NCI-H345 treated with DMSO at 0.1 percent for 48 hours (cell line): ENCODE data around the gene DYNLRB1.

Experiments
- DNase-seq: peaks from one replicate; lab custom pipeline; 2025; ENCODE audit not compliant: unreplicated experiment; lab: John Stamatoyannopoulos, UW

Gene DYNLRB1

DNA sequence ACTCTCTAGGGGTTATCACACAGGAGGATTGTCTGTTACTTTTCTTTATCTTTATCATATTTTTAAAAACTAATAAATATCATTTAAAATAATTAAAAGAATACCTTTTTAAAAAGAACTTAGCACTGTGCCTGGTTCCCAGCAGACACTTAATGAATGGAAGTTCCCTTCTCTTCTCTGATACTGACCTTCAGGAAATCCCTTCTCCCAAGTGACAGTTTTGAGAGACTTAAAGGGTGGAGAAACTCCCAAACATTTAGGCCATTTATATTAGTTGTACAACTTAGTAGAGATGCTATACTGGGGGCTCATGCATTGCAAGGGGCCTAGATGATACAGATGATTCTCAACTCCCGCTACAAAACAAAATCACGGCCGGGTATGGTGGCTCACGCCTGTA is 60.8 kb downstream of the DYNLRB1 start:
- no peak for DNase-seq

DNA sequence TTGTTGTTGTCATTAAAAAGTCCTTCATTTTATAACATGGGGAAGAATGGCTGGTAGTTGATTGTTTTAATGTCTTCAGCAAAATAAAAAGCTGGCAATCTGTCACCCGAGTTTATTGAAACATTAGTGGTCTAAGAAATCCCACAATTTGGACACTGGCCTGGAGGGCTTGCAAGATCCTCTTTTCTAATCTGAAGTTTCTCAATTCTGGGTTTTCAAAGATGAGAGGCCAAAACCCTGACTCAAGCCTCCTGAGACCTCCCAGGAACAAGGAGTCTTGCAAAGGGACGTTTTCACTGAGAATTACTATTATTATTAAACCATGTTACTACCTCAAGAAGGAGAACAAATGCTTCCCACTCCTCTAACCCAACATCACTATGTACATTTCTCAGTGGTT is 61.8 kb downstream of the DYNLRB1 start:
- no peak for DNase-seq

DNA sequence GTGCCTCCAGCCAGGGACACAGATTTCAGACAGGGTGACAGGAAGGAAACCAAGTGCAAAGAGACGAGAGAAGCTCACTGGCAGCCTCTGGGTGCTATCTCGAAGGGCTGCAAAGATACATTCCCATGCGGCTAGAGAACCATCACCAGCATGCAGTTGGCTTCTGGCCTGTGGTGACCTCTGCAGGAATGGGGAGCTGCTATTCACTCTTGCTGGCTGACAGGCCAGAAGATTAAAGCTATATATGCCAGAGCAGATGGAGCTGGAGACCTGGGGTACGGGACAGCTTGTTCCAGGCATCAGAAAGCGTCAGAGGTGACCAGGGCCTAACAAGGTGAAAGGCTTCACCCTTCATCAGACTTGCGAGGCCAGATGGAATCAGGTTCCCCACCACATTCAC is 62.3 kb downstream of the DYNLRB1 start:
- no peak for DNase-seq

DNA sequence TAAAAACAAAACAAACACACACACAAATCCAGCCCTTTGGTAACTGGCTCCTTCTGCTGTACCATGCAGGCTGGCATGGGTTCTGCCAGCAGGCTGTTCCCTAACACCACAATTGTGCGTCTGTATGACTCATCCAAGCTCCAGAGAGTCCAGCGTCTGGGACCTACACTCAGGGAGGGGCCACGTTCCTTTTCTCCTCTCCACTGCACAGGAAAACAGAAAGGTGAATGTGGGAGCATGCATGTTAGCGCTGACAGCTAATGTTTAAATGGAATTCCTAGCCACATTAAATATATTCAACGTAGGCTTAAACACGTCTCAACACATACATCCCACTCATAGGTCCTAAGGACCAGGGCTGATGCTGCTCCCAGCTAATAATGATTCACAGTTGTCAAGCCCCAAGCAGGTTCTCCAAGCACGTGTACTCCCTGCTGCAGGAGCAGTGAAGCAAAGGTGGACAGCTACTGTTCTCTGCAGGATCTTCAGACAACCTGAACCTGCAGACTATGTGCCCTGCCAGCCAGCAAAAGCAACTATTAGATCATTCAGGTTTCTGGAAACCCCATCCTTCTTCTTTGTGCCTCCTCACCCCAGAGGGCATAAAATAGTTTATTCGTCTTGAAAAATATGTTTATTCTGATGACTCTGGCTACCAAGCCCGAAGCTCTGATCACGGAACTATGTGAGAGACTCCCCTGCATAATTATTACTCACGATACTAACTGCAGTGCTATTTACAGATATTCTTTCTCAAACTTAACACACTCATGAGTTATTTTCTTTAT is 63.2 kb downstream of the DYNLRB1 start:
- no peak for DNase-seq

DNA sequence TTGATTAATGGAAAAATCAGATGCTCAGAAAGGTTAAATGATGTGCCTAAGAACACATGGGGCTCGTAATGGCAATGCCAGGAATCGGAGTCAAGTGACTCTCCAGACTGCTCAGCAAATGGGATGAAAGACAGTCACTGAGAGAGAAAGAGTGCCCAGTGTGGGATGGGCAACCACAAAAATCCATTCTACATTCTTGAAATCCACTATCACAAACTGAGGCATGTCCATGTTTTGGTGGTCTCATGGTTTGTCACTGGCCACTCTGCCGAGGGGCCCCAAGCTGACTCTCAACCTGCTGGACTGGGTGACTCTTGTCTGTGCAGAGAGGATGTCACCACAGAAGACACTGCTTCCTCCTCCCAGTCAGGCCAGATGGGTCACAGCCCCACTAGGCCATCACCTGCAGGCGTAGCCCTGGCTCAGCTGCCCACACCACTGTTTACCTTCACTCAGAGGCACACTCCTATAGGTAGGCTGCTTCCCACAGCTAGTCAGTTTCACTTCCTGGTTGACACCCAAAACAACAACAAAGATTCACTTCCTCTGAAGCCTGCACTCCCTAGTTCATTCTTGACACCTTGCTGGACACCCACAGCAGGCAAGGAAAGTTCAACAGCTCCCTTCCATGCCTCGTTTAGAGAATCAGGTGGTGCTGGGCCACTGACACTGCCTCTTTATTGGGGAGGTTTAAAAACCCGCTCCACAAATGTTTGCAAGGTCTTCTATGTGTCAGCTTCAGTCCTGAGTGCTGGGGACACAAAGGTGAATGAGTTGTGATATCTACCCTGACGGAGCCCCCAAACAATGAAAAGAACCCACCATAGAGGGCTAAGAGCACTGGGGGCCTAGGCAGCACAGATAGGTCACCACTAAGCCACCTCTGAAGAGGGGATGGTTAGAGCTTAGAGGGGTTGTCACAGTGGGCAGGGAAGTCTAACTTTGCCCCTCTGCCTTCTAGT is 64.0 kb downstream of the DYNLRB1 start:
- DNase-seq = no peak

DNA sequence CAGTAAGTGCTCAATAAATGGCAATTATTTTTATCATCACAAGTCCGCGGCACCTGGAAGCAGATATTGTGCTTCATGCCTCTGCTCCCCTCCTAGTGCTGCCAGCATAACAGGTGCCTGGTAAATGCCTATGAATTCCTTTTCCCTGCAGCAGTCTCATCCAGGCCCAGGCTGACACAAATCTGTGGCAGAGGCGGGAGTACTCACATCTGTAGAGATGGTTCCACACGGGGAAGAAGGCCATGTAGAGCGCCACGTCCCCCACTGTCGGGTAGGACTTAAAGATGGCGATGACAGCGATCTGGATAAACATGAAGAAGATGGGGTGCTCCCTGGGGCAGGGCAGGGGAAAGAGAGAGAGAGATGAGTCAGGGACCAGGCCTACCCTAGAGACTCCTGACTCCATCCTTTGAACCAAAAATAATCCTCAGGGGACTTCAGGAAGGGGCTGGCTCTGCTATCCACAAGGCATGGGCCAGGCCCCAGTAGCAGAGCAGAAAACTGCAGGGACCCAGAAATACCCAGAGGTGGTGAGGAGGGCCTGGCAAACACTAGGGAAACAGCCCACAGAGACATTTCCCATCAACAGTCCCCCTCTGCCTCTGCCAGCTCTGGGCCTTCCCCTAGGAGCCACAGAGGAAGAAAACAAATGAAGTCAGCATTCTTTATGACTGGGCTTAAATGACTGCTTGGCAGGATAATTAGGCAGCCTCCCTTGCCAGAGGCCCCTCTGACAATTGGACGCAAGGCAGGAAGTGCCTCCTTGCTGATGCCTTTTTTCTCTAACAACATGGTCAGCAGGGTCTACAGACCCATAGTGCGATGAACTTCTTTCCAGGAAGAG is 65.3 kb downstream of the DYNLRB1 start:
- DNase-seq = no peak

DNA sequence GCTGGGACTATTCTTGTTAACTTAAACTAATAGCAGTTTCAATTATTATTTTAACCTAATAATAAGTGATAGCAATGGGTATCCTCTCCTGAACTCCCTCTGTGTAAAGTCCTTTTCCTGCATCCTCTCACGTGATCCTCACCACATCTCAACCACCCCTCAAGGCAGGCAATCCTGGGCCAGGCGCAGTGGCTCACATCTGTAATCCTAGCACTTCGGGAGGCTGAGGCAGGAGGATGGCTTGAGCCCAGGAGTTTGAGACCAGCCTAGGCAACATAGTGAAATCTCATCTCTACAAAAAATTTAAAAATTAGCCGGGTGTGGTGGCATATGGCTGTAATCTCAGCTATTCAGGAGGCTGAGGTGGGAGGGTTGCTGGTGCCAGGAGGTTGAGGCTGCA is 66.0 kb downstream of the DYNLRB1 start:
- no peak for DNase-seq

DNA sequence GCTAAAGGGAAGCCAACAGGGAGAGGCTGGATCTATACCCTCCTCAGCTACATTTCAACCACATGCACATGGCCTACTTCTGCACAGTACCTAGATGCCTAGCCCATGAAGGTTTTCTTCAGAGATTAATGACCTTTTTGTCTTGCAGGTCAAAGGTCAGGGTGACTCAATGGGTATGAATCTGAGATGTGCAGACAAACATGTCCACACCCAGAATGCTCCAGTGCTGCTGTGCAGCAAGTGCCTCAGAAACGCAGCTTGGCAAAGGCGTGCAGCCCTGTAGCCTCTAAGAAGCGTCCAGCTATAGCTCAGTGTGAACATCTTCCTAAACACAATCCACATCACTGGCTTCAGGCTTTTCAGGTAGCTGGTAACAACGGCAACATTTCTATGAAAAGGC is 66.7 kb downstream of the DYNLRB1 start:
- no peak for DNase-seq

DNA sequence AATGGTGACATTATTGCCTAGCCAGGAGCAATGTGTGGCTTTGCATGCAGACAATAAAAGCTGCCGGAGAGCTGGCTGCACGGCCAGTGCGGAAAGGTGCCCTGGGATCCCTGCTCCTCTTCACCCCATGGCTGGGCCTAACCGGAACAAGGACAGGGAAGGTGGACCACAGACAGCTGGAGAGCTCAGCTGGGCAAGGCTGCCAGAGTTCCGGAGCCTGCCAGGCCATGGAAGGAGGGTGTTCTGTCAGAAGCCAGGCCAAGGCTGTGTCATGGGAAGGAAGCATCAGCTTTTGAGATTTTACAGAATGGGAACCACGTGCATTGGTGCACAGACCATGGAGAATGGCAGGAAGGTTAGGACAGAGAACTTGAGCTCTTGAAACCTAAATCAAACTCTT is 67.3 kb downstream of the DYNLRB1 start:
- no peak for DNase-seq

DNA sequence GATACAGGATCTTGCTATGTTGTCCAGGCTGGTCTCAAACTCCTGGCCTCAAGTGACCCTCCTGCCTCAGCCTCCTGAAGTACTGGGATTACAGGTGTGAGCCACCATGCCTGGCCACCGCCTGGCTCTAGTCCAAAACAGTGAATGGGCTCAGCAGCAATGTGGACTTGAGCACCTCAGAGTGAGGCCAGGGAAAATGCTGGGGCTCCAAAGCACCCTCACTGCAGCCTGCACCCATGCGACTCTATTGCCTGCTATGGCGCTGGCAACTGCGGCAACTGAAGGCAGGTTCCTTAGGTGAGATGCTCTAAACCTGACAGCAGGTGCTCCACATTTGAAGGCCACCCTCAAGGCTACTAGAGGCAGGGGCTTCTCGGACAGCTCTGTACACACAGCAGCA is 68.8 kb downstream of the DYNLRB1 start:
- DNase-seq = no peak

DNA sequence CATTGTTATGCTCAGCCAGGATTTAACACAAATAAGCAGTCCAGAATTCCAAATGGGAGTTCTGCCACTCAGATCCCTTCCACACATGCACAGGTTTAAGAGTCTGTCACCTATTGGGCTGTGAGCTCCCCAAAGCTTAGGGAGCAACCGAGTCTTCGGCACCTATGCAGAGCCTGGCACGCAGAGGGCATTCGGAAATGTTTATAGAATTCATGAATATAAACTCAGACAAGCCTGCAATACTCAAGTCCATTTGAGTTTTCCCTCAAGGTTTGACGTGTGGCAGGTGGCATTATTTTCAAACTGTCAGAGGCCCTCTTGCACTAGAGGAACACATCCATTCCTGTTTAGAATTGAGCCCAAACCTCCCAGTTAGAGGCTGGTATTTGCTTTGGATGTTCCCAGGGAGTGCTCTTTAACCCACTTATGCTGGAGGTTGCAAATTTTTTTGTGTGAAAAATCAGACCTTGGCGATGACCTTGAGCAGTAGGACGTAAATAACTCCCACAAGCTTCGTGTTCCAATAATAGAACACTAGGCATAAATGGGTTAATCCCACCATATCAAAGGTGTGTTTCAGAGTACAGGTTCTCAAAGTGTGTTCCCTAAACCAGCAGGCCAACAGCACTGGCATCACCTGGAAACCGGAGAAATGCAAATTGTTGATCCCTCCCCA is 70.4 kb downstream of the DYNLRB1 start:
- no peak for DNase-seq
